Stimulated activated CD4-positive, alpha-beta T cell treated with anti-CD3 and anti-CD28 coated beads, TNF-alpha, amount 100 ng/mL, for 24 hours (primary cell): Measurements from ENCODE around the gene PNMA6E.

Experiments
- DNase-seq, 3 experiments: peaks; one replicate each; pipeline ENCODE4 v3.0.0-alpha.2; 2020; ENCODE audit warnings: low read depth in 3 of 3

Gene PNMA6E

GRCh38 chrX:153435845-153436244 is 34.7 kb upstream of the PNMA6E start:
- no peak for DNase-seq

DNA sequence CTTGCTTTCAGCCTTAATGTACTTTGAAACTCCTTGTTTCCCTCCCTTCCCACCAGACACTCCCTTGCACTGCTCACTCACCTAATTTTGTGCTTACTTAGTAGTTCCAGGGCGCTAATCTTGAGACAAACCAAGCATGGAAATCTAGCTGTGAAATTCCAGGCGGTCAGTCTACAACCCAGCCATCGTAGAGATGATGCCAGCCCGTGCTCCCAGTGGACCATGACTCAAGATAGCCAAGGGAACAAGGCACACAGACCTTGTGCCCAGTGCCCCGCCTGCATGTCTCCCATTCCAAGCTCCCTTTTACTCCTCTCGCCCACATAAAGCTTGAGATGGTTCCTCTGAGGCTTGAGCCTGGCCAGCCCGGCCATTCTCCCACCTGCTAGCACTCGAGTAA is 33.7 kb upstream of the PNMA6E start:
- no peak for DNase-seq

- DNase-seq, result no peak
These were observed 32.7 kb upstream of the PNMA6E start for GRCh38 chrX:153433781-153434285.

GRCh38 chrX:153433161-153433680 is 32.1 kb upstream of the PNMA6E start:
- DNase-seq, result no peak

DNA sequence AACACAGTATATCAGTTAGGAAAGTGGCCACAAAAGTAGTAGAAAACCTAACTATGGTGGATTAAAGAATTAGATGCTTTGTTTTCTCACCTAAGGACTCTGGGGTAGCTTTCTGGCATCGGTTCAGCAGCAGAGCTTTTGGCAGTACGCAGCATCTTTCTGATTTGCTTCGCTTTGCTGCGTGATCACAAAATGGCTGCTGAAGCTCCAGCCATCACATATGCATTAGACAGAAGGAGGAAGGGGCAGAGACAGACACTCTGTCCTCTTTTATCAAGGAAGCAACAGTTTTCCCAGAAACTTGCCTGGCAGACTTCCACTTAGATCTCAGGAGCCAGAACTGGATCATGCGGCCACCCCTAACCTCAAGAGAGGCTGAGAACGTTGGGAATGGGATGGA is 29.6 kb upstream of the PNMA6E start:
- no peak for DNase-seq

DNA sequence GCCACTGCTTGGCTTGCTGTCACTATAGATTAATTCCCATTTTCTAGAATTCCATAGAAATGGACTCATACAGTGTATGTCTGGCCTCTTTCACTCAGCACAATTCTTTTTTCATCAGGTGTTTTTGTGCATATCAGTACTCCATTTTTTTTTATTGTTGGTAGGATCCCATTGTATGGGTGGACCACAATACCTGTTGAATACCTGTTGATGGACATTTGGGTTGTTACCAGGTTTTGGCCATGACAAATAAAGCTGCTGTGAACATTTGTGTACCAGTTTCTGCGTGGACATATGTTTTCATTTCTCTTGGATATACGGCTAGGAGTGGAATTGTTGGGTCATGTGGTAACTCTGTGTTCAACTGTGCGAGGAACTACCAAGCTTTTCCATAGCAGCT is 25.1 kb upstream of the PNMA6E start:
- DNase-seq, result no peak

DNA sequence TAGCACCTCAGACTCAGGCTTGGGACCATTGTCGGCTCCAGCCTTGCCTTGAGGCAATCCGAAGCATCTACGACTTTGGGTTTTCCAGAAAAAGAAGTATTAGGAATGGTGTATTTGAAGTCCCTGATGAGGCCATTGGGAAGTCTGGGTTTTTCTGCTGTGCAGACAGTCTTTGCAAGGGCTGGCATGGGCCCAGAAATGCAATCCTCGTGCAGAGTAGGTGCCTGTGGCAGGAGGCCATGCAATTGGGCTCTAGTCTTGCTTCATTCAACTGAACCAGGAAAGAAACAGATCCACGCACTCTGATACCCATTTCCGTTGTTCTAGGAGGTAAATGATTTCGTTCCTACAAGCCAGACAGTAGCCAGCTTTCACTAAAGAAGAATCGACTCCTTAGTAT is 22.5 kb upstream of the PNMA6E start:
- DNase-seq, result no peak

DNA sequence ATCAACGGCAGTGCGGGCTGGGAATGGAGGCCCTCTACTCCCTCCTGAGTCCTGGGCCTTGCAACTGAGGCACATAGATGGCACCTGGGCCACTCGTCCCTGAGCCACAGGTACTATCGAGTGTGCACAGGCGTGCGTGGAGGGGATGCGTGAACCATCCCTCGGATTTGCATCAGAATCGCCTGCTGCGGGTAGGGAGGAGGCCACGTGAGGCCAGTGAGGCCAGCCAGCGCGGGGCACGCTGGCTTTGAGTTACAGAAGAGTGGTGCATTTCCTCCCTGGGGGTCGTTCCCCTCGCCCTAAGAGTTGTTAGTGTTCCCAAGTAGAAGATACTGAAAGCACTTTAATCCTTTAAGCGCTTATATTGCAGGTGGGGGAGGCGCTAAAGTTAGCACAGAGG is 20.7 kb upstream of the PNMA6E start:
- DNase-seq, result no peak

GRCh38 chrX:153420851-153421599 is 19.9 kb upstream of the PNMA6E start:
- no peak for DNase-seq

DNA sequence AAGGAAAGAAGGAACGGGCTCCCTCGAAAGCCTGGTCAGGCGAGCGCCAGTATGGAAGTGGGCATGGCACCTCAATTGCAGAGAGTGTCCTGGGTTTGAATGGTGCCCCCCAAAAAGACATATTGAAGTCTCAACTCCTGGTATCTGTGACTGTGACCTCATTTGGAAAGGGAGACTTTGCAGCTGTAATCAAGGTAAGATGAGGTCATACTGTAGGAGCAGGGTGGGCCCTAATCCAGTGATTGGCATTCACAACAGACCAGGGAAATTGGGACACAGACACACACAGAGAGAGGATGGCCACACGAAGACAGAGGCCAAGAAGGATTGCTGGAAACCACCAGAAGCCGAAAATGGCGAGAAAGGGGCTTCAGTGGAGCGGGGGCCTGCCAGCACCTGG is 16.5 kb upstream of the PNMA6E start:
- no peak for DNase-seq

DNA sequence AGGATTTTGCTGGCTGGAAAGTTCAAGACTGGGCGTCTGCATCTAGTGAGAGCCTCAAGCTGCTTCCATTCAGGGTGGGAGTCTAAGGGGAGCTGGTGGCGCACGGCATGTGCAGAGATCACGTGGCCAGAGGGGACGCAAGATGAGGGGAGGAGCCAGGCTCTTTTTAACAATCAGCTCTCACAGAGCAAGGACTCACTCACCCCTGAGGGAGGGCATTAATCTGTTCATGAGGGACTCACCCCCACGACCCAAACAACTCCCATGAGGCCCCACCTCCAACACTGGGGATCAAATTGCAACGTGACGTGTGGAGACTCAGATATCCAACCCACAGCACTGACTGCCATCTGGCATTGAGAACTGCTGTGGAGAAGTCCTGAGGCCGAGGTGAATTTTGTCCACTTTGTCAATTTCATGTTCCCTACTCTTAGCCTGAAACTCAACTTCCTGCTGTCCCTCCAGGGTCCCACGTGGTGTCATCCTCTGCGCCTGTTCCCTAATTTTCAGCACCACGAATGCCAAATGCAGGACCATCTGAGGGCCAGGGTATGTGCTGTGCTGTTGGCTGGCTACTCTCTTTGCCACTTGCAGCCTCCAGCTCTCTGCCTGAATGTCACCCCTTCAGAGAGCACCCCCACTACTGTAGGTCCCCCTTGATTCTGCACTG is 15.8 kb upstream of the PNMA6E start:
- no peak for DNase-seq

GRCh38 chrX:153414856-153415510 is 13.8 kb upstream of the PNMA6E start:
- DNase-seq, result no peak

DNA sequence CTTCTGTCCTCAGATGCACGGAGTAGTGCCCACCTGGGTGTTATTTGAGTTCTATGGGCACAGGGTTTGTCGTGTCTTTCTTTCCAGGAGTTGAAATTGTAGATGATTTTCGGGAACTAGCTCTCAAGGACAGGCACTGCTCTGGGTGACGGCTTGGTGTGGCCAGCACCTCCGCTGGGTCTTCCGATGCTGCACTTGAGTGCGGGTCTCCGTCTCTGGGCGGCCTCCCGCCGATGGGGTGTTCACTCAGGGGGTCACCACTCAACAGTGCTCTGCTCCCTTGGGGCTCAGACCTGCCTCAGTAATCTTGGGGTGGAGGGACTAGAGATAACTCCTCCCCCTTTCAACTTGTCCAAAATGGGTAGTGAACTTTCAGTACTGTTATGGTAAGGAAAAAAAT is 12.6 kb upstream of the PNMA6E start:
- DNase-seq, result no peak

DNA sequence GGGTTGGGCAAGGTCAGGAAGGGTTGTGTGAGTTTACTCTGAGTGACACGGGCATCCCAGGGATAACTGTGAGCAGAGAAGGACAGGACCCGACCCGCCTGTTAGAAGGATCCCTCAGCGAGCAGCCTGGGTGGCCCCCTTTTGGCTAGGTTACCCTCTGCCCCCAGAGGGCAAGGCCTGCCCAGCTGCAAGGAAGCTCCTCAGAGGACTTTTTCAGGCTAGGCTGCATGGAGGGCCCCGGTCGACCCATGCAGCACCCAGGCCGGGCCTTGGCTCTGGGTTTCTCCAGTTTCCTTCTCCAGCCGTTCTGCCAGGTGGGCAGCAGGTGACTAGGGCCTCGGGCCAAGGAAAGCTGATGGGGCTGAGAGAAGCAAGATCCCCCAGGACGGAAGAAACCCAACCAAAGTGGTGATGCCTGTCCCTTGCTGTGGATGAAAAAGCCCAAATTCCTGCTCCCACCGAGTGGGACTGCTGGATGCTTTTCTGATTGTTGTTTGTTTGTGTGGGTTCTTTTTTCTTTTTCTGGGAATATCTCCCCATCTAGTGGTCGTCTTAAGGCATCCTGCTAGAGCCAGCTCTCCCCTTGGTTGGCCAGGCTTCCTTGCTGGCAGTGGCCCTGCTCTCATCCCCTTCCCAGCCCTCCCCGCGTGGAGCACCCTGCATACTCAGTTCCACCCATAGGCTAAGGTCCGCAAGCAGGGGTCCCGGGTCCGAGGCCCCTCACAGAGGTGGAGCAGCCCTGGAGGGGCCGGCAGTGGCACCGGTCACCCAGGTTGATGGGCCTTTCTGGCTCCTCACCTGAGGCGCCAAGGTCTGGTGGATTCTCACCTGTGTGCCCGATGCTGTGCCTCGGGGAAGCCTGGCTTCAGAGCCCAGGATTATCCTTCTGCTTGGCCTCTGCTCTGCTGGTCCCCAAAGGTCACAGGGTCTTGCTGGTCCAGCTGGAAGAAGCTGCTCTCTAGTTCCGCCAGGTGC is 11.9 kb upstream of the PNMA6E start:
- no peak for DNase-seq

- no peak for DNase-seq
These were observed 10.9 kb upstream of the PNMA6E start for GRCh38 chrX:153411988-153412574.

- DNase-seq, result peak; percentile 1 to 24 (median 21)
These were observed 10.3 kb upstream of the PNMA6E start, which contains the start of gene ZFP92 for GRCh38 chrX:153411255-153411987. ZFP92 (plus strand) TSS chrX:153411472; CDS start chrX:153418323, 6,851 bp downstream.

DNA sequence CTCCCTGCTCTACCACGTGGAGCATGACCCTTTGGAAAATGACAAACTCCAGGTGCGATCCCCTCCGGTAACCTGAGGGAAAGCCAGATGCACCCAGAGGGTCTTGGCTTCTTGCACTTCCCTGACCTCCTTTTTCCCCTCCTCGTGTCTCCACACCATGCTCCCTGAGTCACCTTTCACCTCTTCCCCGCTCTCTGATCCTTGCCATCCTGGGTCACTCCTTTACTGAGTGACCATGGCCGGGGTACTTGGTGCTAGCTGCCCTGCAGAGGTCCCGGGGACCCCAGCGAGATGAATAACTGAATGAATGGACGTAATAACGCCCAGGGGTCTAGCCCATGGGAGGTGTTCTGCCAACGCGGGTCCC is 9.7 kb upstream of the PNMA6E start:
- DNase-seq, result no peak

DNA sequence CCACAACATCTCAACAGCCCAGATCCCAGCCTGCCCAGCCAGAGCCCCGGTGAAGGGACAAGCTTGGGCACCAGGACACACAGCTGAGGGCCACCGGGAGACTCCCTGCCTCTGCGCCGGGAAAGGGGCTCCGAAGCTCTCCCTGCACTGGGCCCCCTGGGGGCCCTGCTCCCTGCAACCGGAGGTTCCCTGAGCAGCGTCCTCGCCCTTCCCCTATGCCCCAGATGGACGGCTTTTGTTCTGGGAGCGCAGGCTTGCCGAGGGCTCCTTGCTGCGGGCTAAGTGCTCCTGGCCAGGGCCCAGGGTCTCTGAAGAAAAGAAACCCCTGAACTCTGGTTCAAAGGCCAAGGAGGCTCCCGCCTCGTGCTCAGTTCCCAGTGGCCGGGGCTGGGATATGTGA is 9.2 kb upstream of the PNMA6E start:
- no peak for DNase-seq

GRCh38 chrX:153409414-153410101 is 8.4 kb upstream of the PNMA6E start:
- no peak for DNase-seq
